Suprapubic skin (tissue), 4 donors: ENCODE data around the gene UBXN2A. TPM values are rescaled to one million over a fixed set of nuclear protein-coding genes. Genes with fewer than 3 reads are reported as not detected.
A peak's percentile ranks its signal among the peaks of the same experiment; 100 is the strongest.

Experiments
- DNase-seq, 2 donors: peaks; one replicate each; pipeline ENCODE4 v3.0.0-alpha.2; 2019; ENCODE audit warnings: low spot score in 2 of 2
- H3K27ac ChIP-seq: fragments of 200-600 bp; sonication (generic); one replicate; pipeline ENCODE4 v1.5.1; 2019
- H3K27me3 ChIP-seq: fragments of 200-600 bp; sonication (generic); one replicate; pipeline ENCODE4 v1.5.1; 2019
- H3K36me3 ChIP-seq: fragments of 200-600 bp; sonication (generic); one replicate; pipeline ENCODE4 v1.5.1; 2019
- H3K4me1 ChIP-seq: fragments of 200-600 bp; sonication (generic); one replicate; pipeline ENCODE4 v1.5.1; 2019
- H3K4me3 ChIP-seq: fragments of 200-600 bp; sonication (generic); one replicate; pipeline ENCODE4 v1.5.1; 2019; ENCODE audit warnings: mild to moderate bottlenecking
- H3K9me3 ChIP-seq: fragments of 200-600 bp; sonication (generic); one replicate; pipeline ENCODE4 v1.5.1; 2019
- EP300 ChIP-seq: sonication (generic); formaldehyde crosslinking; IDR thresholded peaks from one replicate; pipeline ENCODE4 v1.6.1; 2017; ENCODE audit warnings: antibody characterized with exemption
- POLR2A ChIP-seq, 2 donors: fragments of 450-650 bp; IDR thresholded peaks; one replicate each; pipeline ENCODE4 v1.6.1; 2017; ENCODE audit warnings: antibody characterized with exemption in 2 of 2, mild to moderate bottlenecking in 2 of 2, moderate library complexity in 2 of 2
- POLR2AphosphoS5 ChIP-seq, 3 donors: sonication (generic); formaldehyde crosslinking; IDR thresholded peaks; one replicate each; pipeline ENCODE4 v1.6.1; 2017; ENCODE audit warnings: antibody characterized with exemption in 3 of 3
- WGBS: methylation state at CpG from one replicate; pipeline ENCODE4 v1.1.5; 2018; 5-methylcytosine and 5-hydroxymethylcytosine counted together
- total RNA-seq, 4 donors: library from RNA; depleted of rRNA; stranded (reverse); fragments of >200 nt; gene quantifications; one replicate each; pipeline ENCODE4 v1.1.0, GENCODE V29; 2016
- TF ChIP-seq, protein P1 (sequence below), 2 donors: fragments of 200-600 bp in 1 of 2; fragments of 450-650 bp in 1 of 2; sonication (generic) in 1 of 2; IDR thresholded peaks; one replicate each; pipeline ENCODE4 v1.5.1; 2016 to 2019; ENCODE audit warnings: antibody characterized with exemption in 2 of 2, mild to moderate bottlenecking in 1 of 2, moderate library complexity in 1 of 2

UBXN2A gene, protein sequence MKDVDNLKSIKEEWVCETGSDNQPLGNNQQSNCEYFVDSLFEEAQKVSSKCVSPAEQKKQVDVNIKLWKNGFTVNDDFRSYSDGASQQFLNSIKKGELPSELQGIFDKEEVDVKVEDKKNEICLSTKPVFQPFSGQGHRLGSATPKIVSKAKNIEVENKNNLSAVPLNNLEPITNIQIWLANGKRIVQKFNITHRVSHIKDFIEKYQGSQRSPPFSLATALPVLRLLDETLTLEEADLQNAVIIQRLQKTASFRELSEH
- total RNA-seq = 10 to 100 TPM in 3 of 4 donors, 1 to 10 TPM in 1; 10.0 to 15.1 (median 12.1) TPM

DNA sequence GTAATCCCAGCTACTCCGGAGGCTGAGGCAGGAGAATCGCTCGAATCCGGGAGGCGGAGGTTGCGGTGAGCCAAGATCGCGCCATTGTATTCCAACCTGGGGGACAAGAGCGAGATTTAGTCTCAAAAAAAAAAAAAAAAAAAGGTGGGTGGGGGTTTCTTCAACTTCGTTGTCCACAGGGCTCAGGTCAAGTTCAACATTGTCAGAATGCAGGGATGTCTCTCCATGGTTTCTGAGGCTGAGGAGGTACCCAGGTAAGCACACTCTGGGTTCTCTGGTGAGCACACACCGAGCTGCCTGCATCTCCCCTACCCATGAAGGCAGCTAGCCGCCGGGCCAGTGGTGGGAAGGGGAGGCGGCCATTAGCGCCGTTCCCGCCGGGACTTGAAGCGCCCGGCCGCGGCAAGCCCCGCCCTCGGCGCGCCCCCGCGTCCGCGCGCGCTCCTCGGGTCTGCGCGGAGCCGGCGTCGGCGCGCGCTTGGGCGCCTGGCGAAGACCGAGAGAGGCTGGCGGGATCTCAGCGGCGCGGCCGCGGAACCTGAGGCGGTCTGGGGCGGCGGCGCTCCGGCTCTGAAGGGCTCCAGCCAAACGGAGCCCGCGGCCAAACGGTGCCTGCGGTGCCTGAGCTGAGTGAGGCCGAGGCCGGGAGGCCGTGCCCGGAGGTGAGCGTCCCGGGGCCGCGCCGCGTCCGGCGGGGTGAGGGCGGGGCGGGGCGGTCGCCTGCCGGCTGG is at the start of gene UBXN2A:
Gene UBXN2A, plus strand, starts transcription at position 477 of the 731 bp plus-strand sequence. CDS start 17,852 bp downstream, outside the sequence.
- 0% methylated on average over 13 of the region's 77 CpGs for WGBS
- H3K27me3 ChIP-seq = no peaks in the 10 kb centered on the region
- peak; percentile 79 to 82 for DNase-seq

DNA sequence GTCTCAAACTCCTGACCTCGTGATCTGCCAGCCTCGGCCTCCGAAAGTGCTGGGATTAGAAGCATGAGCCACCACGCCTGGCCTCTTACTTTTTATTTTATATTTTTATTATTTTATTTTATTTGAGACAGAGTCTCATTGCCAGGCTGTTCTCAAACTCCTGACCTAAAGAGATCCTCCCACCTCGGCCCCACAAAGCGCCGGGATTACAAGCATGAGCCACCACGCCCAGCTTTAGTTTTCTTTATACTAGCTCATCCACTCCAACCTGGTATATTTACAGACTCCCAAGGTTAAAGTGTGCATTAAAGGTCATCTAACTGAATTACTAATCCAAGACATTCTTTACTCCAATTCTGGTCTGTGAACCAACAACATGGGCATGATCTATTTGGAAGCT is 40.1 kb upstream of the UBXN2A start:
- Histone ChIP-seq H3K9me3 (no peaks in the 10 kb centered on the region), H3K27me3 (no peaks in the 10 kb centered on the region), H3K36me3 (no peaks in the 10 kb centered on the region), H3K27ac (peak overlapping the region; percentile 75), H3K4me1 (peaks cover 42% of the 10 kb centered on the region), H3K4me3 (no peak overlapping the region)
- DNase-seq = no peak
- 81% methylated on average over 8 of the region's 8 CpGs for WGBS
- no peak for TF ChIP-seq EP300
- no peak for TF ChIP-seq POLR2A (IDR thresholded peaks at IDR 0.05)
- no peak for TF ChIP-seq POLR2AphosphoS5 (IDR thresholded peaks at IDR 0.05)
- TF ChIP-seq, protein P1, sequence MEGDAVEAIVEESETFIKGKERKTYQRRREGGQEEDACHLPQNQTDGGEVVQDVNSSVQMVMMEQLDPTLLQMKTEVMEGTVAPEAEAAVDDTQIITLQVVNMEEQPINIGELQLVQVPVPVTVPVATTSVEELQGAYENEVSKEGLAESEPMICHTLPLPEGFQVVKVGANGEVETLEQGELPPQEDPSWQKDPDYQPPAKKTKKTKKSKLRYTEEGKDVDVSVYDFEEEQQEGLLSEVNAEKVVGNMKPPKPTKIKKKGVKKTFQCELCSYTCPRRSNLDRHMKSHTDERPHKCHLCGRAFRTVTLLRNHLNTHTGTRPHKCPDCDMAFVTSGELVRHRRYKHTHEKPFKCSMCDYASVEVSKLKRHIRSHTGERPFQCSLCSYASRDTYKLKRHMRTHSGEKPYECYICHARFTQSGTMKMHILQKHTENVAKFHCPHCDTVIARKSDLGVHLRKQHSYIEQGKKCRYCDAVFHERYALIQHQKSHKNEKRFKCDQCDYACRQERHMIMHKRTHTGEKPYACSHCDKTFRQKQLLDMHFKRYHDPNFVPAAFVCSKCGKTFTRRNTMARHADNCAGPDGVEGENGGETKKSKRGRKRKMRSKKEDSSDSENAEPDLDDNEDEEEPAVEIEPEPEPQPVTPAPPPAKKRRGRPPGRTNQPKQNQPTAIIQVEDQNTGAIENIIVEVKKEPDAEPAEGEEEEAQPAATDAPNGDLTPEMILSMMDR (IDR thresholded peaks at IDR 0.05) = no peak

More for the DNA sequence above, at the start of gene UBXN2A:
- Histone ChIP-seq H3K4me3 (peak within 1 kb of the TSS; percentile 98), H3K4me1 (peaks cover 20% of the 10 kb centered on the region), H3K27ac (peak within 1 kb of the TSS; percentile 95), H3K9me3 (no peaks in the 10 kb centered on the region), H3K36me3 (no peaks in the 10 kb centered on the region)
- peak in 1 of 2 donors; percentile 64 for TF ChIP-seq POLR2A (IDR thresholded peaks at IDR 0.05)
- no peak for TF ChIP-seq POLR2AphosphoS5 (IDR thresholded peaks at IDR 0.05)

DNA sequence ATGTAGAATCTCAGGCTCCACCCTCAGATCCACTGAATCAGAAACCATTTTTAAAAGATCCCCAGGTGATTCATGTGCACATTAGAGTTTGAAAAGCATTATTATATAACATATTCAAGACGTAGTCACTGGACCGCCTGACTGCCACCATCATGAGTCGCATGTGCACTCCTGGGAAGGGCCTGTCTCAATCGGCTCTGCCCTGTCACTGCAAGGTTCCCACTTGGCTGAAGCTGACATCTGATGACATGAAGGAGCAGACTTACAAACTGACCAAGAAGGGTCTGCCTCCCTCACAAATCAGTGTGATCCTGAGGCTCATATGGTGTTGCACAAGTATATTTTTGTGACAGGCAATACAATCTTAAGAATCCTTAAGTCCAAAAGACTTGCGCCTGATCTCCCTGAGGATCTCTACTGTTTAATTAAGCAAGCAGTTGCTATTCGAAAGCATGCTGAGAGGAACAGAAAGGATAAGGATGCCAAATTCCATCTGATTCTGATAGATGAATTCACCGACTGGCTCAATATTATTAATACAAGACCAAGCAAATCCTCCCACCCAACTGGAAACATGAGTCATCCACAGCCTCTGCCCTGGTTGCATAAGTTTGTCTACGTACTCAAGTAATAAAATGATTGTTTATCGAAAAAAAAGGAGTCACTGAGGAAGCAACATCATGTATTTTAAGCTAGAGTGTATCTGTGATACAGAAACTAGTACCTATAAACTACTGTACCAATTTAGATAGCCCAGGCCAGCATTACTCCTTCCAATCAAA is 39.5 kb upstream of the UBXN2A start:
- Histone ChIP-seq H3K27ac (peak overlapping the region; percentile 75), H3K4me1 (peaks cover 45% of the 10 kb centered on the region), H3K27me3 (no peaks in the 10 kb centered on the region), H3K9me3 (no peaks in the 10 kb centered on the region), H3K4me3 (no peak overlapping the region), H3K36me3 (no peaks in the 10 kb centered on the region)
- DNase-seq = peak; percentile 74 to 81
- WGBS = 29% methylated on average over 7 of the region's 9 CpGs
- TF ChIP-seq EP300 (no peak), POLR2AphosphoS5 (IDR thresholded peaks at IDR 0.05) (no peak), POLR2A (IDR thresholded peaks at IDR 0.05) (no peak)
- TF ChIP-seq, protein P1 (IDR thresholded peaks at IDR 0.05) = no peak

DNA sequence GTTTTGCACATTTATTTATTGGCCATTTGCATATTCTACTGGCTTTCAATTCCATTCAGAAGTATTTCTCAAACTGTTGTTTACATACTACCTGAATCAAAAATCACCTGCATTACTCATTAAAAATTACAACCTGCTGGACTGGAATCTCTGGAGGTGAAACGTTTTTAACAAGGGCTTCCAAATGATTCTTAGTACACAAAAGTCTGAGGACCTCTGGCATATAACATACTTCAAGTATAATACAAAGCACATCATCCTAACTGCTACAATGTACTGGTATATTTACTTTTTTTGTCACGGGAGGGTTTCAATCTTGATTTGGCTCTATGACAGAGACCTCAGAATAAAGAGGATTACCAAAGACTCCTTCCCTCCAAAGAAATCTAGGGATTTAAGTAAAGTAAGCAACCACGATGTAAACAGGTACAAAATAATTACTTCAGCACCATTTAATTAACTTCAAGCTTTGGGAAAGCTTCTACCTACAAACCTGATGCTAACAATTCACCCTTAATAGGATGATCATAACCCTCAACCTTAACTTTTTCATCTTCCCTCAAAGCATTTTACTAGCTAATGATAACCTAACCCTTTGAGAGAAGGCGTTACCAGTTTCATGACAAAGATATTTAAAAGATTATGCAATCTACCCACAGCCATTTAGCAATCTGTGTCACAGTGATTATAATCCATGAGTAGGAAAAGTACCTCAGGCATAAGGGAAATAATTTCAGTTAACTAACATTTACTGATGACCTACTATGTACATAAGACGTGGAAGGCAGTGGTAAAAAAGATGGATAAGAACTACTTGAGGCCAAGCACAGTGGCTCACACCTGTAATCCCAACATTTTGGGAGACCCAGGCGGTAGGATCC is 38.1 kb upstream of the UBXN2A start:
- WGBS = 49% methylated on average over 6 of the region's 6 CpGs
- H3K27ac ChIP-seq = peak overlapping the region; percentile 75
- no peaks in the 10 kb centered on the region for H3K9me3 ChIP-seq
- H3K4me1 ChIP-seq = peaks cover 45% of the 10 kb centered on the region
- H3K27me3 ChIP-seq = no peaks in the 10 kb centered on the region
- DNase-seq = no peak
- H3K36me3 ChIP-seq = no peaks in the 10 kb centered on the region
- TF ChIP-seq POLR2AphosphoS5 (IDR thresholded peaks at IDR 0.05) (no peak), EP300 (no peak), POLR2A (IDR thresholded peaks at IDR 0.05) (no peak)
- TF ChIP-seq, protein P1 (IDR thresholded peaks at IDR 0.05) = no peak
- no peak overlapping the region for H3K4me3 ChIP-seq

DNA sequence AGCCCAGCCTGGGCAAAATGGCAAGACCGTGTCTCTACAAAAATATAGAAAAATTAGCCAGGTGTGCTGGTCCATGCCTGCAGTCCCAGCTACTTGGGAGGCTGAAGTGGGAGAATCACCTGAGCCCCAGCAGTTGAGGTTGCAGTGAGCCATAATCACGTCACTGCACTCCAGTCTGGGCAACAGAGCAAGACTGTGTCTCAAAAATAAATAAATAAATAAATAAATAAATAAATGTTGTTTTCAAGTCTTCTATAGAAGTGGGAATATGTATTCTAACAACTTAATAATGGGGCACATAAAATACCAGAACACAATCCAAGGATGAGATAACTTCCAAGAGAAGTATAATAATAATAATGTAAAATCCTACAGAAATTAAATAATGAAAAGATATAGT is 37.2 kb upstream of the UBXN2A start:
- Histone ChIP-seq H3K36me3 (no peaks in the 10 kb centered on the region), H3K27me3 (no peaks in the 10 kb centered on the region), H3K4me1 (peaks cover 45% of the 10 kb centered on the region), H3K4me3 (no peak overlapping the region), H3K27ac (peak overlapping the region; percentile 75), H3K9me3 (no peaks in the 10 kb centered on the region)
- no peak for DNase-seq
- no peak for TF ChIP-seq POLR2AphosphoS5 (IDR thresholded peaks at IDR 0.05)
- no peak for TF ChIP-seq EP300
- TF ChIP-seq, protein P1 (IDR thresholded peaks at IDR 0.05) = no peak
- TF ChIP-seq POLR2A (IDR thresholded peaks at IDR 0.05) = no peak
- WGBS = 91% methylated on average over 2 of the region's 2 CpGs
